Vagina (tissue), 2 donors: ENCODE measurements around the gene MYO3B.

Experiments
- POLR2A ChIP-seq, 2 donors: fragments of 450-650 bp; IDR thresholded peaks; one replicate each; pipeline ENCODE4 v1.6.1; 2017; ENCODE audit warnings: antibody characterized with exemption in 2 of 2, mild to moderate bottlenecking in 2 of 2, moderate library complexity in 2 of 2
- POLR2AphosphoS5 ChIP-seq, 2 donors: sonication (generic); formaldehyde crosslinking; IDR thresholded peaks; one replicate each; pipeline ENCODE4 v1.9.0; 2017; ENCODE audit warnings: antibody characterized with exemption in 2 of 2, mild to moderate bottlenecking in 2 of 2, low read depth in 1 of 2; ENCODE audit not compliant: insufficient read depth in 1 of 2

GRCh38 chr2:170267071-170267470, 89.1 kb downstream of the MYO3B start:
- no peak for TF ChIP-seq POLR2A (IDR thresholded peaks at IDR 0.05)
- no peak for TF ChIP-seq POLR2AphosphoS5 (IDR thresholded peaks at IDR 0.05; ENCODE audit: insufficient read depth in 1 of 2, low read depth in 1 of 2)
